GM18508 (cell line): ENCODE results near the gene AMMECR1.

Source experiments
- ATAC-seq: cut with Tn5 transposase; IDR thresholded peaks from one replicate; pipeline ENCODE4 v1.9.1; 2021; ENCODE audit warnings: moderate number of reproducible peaks; ENCODE audit not compliant: insufficient read depth, unreplicated experiment

AMMECR1 gene

GRCh38 chrX:110315551-110315950 is 2.3 kb downstream of the AMMECR1 start:
- no peak for ATAC-seq

GRCh38 chrX:110311437-110312230 is 6.3 kb downstream of the AMMECR1 start:
- no peak for ATAC-seq

- no peak for ATAC-seq
Measured at GRCh38 chrX:110310896-110311295, 7.0 kb downstream of the AMMECR1 start.

- no peak for ATAC-seq
Measured at GRCh38 chrX:110310000-110310790, 7.7 kb downstream of the AMMECR1 start.

- no peak for ATAC-seq
Measured at GRCh38 chrX:110308220-110308619, 9.7 kb downstream of the AMMECR1 start.

- no peak for ATAC-seq
Measured at GRCh38 chrX:110304884-110305283, 13.0 kb downstream of the AMMECR1 start.

- ATAC-seq, result no peak
Measured at GRCh38 chrX:110304371-110304770, 13.5 kb downstream of the AMMECR1 start.

- no peak for ATAC-seq
Measured at GRCh38 chrX:110302975-110303374, 14.9 kb downstream of the AMMECR1 start.

- no peak for ATAC-seq
Measured at GRCh38 chrX:110301194-110301593, 16.7 kb downstream of the AMMECR1 start.

GRCh38 chrX:110294087-110294486 is 23.8 kb downstream of the AMMECR1 start:
- ATAC-seq, result no peak

- ATAC-seq, result no peak
Measured at GRCh38 chrX:110293658-110294057, 24.2 kb downstream of the AMMECR1 start.

GRCh38 chrX:110287605-110288004 is 30.3 kb downstream of the AMMECR1 start:
- no peak for ATAC-seq

- no peak for ATAC-seq
Measured at GRCh38 chrX:110286106-110286505, 31.8 kb downstream of the AMMECR1 start.

- no peak for ATAC-seq
Measured at GRCh38 chrX:110284159-110284558, 33.7 kb downstream of the AMMECR1 start.

- ATAC-seq, result no peak
Measured at GRCh38 chrX:110282922-110283321, 35.0 kb downstream of the AMMECR1 start.

- ATAC-seq, result no peak
Measured at GRCh38 chrX:110281377-110281776, 36.5 kb downstream of the AMMECR1 start.

GRCh38 chrX:110280954-110281353 is 36.9 kb downstream of the AMMECR1 start:
- no peak for ATAC-seq

- ATAC-seq, result no peak
Measured at GRCh38 chrX:110277609-110278008, 40.3 kb downstream of the AMMECR1 start.

- no peak for ATAC-seq
Measured at GRCh38 chrX:110276778-110277177, 41.1 kb downstream of the AMMECR1 start.

GRCh38 chrX:110268886-110269285 is 49.0 kb downstream of the AMMECR1 start:
- no peak for ATAC-seq

GRCh38 chrX:110268395-110268794 is 49.5 kb downstream of the AMMECR1 start:
- ATAC-seq, result no peak

- no peak for ATAC-seq
Measured at GRCh38 chrX:110267874-110268273, 50.0 kb downstream of the AMMECR1 start.
